ENCODE data around the gene NLE1.
"Not testable (repeated sequence)": the region's sequence is repeated elsewhere in the genome, so short reads cannot be mapped to it uniquely, and the experiment has no call there.

The NLE1 gene

DNA sequence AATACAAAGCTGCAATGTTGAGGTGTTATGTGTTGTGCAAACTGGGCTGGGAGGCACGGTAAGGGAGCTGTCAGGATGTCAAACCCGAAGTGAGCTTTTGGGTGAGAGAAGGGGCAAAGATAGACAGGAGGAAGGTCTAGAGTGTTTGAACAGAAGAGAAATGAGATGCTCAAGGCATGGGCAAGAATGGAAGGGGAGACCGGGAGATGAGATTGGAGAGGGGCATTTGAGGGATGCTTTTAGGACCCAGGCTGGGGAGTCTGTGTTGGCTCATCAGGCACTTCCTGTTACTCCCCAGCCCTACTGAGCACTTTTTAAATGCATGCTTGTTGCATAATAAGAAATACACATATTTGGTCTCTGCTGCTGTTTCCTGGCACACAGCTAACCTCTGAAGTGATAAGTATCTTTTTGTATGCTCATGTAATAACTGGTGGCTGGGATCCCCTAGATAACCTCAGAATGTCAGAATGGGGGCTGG is 19.2 kb upstream of the NLE1 start:
- no peak for FAIRE-seq

- no peak for FAIRE-seq
Measured at GRCh38 chr17:35160354-35161201, 18.5 kb upstream of the NLE1 start.

GRCh38 chr17:35159940-35160339 is 17.8 kb upstream of the NLE1 start:
- FAIRE-seq, result no peak

- no peak for FAIRE-seq
Measured at GRCh38 chr17:35155246-35155645, 13.1 kb upstream of the NLE1 start.

DNA sequence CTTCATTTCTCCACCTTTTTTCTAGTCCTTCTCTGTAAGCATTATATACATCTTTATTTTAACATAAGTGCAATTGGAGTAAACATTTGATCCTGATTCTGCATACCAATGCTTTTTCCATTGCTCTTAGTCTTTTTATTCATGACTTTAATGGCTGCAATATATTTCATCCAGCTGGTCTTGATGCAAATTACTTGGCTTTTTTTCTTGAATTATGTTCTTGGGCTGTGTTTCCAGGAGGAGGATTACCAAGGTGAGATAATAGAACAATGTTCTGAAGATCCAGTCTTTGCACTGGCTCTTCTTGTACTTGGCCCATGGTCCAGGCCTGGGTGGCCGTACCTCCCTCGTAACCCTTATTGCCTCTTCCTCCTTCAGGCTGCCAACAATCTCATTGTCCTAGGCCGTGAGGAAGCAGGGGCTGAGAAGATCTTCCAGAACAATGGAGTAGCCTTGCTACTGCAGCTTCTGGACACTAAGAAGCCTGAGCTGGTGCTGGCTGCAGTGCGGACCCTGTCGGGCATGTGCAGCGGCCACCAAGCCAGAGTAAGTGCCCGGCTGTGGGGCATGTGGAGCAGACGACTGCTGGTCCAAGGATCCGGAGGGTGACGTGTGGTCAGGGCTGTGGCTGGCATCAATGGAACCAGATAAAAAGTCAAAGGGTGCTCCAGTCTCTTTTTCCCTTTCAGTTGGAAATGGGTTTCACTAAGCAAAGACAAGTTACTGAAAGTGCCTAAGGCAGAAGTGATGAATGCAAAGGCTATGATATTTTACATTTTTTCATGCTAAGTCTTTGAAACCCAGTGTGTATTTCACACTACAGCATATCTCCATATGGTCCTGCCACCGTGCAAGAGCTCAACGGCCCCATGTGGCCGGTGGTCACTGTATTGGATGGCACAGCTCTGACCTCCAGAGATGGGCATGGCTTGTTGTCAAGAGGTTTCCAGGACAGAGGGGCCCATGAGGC is 12.4 kb upstream of the NLE1 start:
- FAIRE-seq, result no peak

DNA sequence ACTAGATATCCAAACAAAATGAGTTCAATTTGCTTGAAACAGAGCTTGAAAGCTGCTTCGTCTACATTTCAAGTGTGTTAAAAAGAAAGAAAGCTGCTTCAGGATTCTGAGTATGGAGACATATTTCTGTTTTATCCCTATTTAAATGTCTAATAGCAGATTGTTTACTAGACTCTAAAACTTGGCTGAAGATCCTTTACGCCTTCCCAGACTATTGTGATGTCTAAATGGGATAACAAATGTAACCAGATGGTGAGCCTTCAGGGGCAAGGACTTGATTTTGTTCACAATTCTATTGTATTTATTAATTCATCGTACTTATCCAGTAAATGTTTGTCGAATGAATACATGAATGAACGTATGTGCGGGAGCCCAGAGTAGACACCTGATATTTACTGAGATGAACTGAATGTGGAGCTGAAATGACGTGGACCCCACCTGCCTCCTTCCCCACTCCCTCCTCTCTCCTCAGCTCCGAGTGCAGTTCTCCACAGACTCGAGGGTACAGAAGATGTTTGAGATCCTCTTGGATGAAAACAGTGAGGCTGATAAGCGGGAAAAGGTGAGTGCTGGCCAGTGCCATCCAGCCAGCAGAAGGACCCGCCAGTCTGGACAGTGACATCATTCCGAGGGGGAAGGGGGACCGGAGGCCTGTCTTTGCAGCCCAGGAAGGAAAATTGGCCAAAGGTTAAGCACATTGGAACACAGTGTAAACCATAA is 10.5 kb upstream of the NLE1 start:
- no peak for FAIRE-seq

GRCh38 chr17:35151080-35151479 is 9.0 kb upstream of the NLE1 start:
- FAIRE-seq, result not testable (repeated sequence)

- FAIRE-seq, result no peak
Measured at GRCh38 chr17:35149941-35150340, 7.8 kb upstream of the NLE1 start.

DNA sequence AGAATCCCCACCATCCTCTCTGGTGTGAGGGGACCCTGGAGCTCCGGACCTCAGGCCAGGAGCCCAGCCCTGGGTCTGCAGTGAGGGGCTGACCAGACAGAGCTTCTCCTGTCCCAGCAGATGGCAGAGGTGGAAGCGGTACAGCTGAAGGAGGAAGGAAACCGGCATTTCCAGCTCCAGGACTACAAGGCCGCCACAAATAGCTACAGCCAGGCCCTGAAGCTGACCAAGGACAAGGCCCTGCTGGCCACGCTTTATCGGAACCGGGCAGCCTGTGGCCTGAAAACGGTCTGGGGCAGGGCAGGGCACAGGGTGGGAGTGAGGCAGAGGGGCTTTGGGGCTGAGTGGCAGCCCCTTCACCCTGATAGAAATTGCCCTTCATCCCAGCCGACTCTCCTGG is 6.0 kb upstream of the NLE1 start:
- no peak for FAIRE-seq

GRCh38 chr17:35147375-35147905 is 5.3 kb upstream of the NLE1 start, which contains the start of gene UNC45B:
TSS of gene UNC45B (plus strand) at chr17:35147817. CDS start at chr17:35148264, 447 bp downstream.
- FAIRE-seq, result no peak

DNA sequence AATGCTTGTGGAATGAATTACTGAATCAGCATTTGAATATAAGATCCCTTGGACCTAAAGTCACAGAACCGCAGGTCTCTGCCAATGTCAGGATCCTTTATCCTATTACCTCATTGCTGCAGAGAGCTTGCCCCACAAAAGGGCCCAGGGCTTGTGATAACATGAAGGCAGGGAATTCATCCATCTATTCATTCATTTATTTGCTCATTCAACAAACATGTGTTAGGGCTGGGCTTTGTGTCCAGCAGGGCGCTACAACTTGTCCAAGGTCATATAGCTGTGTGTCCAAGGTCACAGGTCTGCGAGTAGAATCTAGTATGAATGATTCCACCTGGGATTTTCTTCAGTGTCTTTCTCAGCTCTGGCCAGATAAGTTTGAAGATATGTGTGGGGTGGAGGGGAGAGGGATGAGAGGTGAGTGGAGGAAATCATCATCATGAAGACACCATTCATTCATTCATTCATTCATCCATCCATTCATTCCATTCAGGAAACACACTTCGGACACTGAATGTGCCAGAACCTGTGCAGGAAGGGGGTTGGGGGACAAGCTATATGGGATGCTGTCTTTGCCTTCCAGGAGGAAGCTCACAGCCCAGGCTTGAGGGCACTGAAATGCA is 4.2 kb upstream of the NLE1 start:
- no peak for FAIRE-seq

GRCh38 chr17:35144840-35145239 is 2.7 kb upstream of the NLE1 start:
- FAIRE-seq, result no peak

DNA sequence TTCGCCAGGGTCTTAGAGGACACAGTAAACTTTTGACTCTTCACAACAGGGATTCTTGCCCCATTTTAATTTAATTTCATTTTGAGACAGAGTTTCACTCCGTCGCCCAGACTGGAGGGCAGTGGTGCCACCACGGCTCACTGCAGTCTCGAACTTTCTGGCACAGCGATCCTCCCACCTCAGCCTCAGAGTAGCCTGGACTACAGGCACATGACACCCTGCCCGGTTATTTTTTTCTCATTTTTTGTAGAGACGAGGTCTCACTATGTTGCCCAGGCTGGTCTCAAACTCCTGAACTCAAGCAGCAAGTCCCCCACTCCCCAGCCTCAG is 329 bp upstream of the NLE1 start:
- no peak for FAIRE-seq

DNA sequence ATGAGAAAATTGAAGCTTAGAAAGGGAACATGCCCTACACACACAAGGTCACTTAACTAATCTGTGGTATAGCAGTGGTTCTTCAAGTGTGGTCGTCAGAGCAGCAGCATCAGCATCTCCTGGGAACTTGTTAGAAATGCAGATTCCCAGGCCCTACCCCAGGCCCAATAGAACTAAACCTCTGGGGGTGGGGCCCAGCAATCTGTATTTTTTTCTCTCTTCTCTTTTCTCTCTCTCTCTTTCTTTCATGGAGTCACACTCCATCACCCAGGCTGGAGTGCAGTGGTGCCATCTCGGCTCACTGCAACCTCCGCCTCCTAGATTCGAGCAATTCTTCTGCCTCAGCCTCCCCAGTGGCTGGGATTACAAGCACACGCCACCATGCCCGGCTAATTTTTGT is 3.9 kb downstream of the NLE1 start:
- no peak for FAIRE-seq

DNA sequence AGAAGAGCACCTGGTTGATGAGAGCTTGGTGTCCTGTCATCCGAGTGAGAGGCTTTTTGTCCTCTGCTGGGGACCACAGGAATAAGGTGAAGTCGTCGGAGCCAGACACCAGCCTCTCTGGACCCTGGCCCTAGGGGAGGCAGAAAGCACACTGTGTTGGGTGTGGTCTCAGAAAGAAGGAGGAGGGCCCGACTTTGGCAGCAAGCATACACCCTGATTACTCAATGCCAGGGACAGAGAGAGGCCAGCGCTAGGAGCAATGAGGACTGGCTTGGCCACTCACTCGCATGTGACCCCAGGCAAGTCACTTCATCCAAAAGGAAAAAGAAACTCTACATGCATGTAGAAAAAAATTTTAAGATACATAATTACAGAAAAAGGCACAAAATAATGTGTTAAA is 6.8 kb downstream of the NLE1 start:
- no peak for FAIRE-seq

DNA sequence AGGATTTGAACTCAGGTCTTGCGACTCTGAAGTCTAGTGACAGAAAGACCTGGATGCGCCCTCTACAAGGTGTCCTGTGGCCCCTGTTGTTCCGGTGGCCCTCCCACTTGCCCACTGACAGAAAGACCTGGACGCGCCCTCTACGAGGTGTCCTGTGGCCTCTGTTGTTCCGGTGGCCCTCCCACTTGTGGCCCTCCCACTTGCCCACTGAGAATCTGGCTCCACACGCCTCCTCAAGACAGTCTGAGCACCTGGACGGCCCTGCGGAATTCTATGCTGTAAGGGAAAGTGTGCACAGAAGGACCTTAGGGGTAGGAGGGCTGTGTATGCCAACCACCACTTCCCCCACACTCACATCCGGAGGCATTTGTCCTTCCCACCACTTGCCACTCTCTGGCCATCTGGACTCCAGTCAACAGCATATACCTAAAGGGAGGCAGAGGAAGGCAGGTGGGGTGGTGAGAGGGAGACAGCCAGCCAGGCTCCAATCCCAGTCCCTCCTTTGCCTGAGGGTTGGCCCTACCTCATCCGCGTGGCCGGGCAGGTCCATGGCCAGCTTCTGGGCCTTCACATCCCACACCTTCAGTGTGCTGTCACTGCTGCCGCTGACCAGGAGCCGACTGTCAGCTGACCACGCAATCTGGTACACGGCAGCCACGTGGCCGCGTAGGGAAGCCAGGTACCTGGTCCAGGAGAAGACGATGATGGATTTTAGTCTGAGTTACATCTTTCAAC is 9.1 kb downstream of the NLE1 start:
- no peak for FAIRE-seq

GRCh38 chr17:35132099-35132498 is 10.0 kb downstream of the NLE1 start:
- no peak for FAIRE-seq

GRCh38 chr17:35130392-35130791 is 11.7 kb downstream of the NLE1 start:
- no peak for FAIRE-seq

GRCh38 chr17:35129973-35130351 is 12.1 kb downstream of the NLE1 start:
- FAIRE-seq, result no peak

DNA sequence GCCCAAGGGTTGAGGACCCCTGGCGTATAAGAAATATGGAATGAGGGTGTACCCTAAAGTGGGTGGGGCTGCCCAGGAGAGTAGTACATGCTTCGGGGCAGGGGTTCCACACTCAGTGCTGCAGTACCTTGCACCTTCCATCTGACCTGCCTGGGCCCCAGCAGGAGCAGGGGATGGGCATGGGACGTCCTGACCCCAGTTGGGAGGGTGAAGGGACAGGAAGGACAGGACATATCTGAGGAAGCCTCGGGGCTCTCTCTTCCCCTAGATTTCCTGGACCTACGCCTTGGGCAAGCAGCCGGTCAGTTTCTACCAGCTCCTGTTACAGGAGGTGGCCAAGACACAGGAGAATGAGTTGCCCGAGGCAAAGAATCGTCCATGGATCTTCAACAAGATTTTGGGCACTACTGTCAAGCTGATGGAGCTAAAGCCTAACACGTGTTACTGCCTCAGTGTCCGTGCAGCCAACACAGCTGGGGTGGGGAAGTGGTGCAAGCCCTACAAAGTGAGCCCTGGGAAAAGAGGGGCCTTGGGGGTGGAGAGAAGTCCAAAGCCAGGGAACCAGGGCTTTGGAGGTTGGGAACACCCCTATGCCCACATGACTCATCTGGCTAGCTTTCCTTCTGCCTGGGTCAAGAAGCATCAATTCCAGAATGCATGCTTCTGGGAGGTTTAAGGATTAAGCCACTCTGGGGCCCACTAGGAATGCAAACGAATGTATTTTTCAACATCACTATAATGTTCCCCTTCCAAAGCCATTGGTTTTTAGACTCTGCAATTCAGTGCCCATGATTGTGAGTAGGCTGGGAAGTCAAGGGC is 12.7 kb downstream of the NLE1 start:
- no peak for FAIRE-seq
